GM18498 (cell line): ENCODE measurements around the gene FLAD1.

ENCODE experiments used
- ATAC-seq: cut with Tn5 transposase; IDR thresholded peaks from one replicate; pipeline ENCODE4 v1.9.1; 2021; ENCODE audit warnings: mild to moderate bottlenecking, moderate library complexity; ENCODE audit not compliant: unreplicated experiment

Gene FLAD1

DNA sequence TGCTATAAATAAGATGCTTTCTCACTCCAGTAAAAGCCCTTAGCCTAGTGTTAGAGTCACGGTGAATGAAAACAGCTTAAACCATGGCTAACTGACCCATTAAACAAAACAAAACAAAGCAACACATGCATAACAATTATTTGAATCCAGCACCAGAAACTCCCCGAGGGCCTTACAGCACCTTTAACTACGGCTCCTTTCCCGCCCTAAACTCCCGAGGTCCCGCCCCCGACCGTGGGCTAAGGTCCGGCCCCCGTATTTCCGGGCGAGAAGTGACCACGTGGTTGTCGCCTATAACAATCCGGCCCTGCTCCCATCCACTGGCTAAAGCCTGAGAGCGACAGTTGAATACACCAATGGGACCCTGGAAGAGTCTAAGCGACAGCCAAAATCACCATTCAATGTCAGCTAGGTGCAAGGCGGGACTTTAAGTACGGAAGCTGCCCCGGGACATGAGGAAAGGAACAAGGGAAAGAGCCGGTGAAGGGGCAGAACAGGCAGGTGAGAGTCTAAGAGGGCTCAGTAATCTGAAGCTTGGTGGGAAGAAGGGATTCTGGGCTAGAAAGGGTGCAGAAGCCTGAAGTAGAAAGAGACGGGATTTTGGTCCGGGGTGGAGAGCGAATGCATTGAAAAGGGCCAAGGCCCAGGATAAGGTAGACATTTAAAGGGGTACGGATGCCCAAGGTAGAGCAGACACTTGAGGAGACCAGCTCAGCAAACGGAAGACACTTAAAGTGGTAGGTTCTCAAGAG lies at the start of gene FLAD1:
Gene FLAD1, plus strand, starts transcription at position 448 of the 752 bp plus-strand sequence. CDS start 351 bp downstream, outside the sequence.
- ATAC-seq: peak; percentile 97

GRCh38 chr1:154934358-154934948 lies 48.7 kb upstream of the FLAD1 start:
- no peak for ATAC-seq

GRCh38 chr1:154935749-154936554 lies 47.2 kb upstream of the FLAD1 start:
- ATAC-seq: no peak

DNA sequence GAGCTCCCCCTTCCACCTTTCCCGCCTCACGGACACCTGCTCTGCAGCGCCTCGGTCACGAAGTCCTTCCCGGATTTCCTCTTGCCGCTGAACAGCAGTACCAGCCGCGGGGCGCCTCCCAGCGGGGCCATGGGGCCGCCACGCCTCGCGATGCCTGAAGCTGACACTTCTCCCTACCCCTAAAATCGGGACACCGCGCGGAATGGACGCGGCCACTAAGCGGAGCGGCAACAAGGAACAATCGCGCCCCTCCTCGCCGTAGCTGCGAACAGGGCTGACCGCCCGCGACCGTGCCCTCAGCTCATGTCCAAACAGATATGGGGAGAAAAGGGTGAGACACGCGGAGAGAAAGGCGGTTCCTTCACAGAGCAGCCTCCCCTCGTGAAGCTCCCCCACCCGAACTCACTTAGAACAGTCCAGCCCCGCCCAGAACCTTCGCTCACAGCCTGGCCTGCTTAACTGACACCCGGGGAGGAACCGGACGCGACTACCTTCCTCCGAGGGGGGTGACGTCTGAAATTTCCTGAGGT lies 46.5 kb upstream of the FLAD1 start, which contains the start of gene PMVK:
Gene PMVK, minus strand, starts transcription at position 165 of the 530 bp plus-strand sequence. Its CDS starts 34 bp downstream, at position 131.
- peak; percentile 83 for ATAC-seq

- ATAC-seq: peak; percentile 63
These were observed 45.8 kb upstream of the FLAD1 start for GRCh38 chr1:154937085-154937987.

DNA sequence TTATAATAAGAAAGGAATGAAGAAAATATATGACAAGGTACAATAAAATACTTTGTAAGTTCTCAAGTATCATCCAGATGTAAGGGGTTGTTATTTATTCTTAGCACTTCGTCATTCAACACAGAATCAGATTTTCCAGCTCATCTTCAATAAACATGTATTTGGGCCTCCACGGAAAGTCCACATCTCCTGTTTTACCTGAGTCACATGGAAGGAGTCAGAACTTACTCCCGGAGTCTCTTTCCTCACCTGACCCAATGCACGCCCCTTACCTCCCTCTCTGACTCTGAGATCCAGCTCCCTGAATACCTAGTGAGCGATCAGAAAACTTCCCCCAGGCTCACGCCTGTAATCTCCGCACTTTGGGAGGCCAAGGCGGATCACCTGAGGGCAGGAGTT lies 45.2 kb upstream of the FLAD1 start:
- ATAC-seq: no peak

DNA sequence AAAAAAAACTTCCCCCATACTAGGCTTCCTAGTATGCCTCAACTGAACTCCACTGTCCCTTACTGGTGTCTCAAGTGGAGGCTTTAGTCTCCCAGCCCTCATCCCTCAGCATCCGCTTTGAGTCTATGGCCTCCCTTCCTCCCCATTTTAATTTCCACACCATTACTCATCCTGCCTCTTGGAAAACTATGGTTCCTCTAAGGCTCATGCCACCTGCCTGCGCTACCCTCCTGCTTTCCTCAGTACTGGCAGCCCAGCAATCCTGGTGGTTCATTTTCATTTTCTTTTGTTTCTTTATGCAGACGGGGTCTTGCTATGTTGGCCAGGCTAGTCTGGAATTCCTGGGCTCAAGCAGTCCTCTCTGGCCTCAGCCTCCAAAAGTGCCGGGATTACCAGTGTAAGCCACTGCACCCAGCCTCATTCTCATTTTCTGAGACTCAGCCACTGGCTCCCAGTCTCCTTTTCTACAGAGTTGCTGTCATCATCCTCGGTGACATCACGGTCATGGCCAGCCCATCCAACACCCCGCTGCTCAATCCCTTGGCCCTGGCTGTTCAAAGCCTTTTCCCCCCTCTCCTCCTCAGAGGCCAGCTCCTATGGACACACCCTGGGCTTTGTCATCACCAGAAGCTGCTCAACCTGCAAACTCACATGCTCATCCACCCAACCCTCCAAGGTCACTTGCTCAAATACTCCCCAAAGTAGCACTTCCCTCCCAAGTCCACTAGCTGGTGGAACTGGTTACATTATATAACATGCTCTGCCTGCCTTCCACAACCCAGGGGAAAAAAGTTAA lies 44.3 kb upstream of the FLAD1 start:
- ATAC-seq: no peak

DNA sequence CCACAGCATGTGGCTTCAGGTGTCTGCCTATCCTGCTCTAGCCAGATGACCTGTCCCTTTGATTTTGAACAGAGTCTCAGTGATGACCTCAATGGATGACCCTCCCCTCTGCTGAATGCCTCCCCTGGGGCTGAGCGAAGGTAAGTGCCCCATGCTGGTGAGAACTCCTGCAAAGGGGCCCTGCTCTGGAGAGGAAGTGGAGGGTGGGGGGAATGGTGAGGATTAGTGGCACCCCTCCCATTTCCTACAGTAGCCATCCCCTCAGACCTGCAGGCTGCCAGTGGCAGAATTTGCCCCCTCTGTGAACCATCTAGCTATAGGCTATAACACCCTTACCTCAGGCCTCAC lies 43.0 kb upstream of the FLAD1 start:
- no peak for ATAC-seq

- no peak for ATAC-seq
These were observed 42.4 kb upstream of the FLAD1 start for GRCh38 chr1:154940651-154941194.

DNA sequence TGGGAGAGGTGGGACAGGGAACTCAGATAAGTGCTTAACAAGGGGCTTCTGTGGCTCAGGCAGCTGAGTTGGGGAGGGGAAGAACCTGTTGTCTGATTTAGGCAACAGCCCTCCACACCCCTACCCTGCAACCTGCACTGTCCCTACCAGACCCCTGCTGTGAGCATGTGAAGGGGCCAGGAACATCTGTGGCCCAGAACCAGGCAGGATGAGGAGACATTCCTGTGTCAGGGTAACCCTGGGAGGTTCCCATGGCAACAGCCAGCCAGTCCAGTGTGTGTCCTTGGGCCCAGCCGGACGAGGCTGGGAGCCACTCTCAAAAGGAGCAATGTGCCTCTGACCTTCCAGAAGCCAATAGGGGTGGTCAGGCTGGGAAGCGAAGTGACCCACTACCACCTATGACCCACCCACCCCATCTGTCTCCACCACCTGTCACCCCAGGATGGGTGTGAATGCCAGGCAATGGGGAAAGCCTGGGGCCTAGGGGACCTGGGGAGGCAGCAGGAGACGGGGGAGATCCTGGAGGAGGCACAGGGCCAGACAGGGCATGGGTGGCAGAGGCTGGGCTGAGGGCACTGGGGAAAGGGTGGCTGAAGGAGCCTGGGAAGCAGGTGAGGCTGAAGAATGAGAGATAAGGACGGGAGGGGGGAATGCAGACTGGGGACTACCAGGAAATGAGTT lies 41.7 kb upstream of the FLAD1 start:
- no peak for ATAC-seq

- no peak for ATAC-seq
These were observed 39.3 kb upstream of the FLAD1 start for GRCh38 chr1:154943649-154944400.

DNA sequence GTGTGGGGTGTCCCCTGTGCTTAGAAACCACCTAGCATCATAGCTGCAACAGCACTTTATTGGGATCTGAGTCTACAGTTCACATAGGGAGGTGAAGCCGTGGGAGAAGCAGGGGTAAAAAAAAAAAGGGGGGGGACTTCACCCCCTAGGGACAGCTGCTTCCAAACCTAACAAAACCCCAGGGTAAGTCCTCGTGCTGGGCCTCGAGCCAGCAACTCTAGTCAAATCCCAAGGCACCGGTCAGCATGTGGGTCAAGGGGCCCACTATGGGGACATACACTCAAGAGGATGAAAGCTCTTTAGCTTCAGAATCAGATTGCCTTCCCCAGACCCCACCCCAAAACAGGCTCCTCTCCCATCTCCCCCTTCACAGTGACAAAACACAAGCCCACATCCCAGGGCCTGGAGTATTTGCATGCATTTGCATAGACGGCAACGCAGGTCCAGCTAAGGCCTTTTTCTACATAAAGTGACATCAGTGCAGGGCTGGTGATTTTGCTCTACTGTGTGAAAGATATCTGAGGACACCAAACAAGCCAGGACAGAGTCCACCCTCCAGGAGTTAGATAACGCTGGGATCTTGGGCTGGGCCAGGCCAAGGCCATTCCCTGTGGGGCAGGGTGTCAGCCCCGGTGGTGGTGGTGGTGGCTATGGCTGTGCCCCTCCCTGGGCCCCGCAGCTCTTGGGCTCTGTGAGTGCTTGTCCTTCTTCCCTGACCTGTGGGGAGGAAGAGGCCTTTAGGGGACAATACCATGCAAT lies 38.6 kb upstream of the FLAD1 start:
- no peak for ATAC-seq

- ATAC-seq: no peak
These were observed 37.8 kb upstream of the FLAD1 start for GRCh38 chr1:154945160-154945961.

DNA sequence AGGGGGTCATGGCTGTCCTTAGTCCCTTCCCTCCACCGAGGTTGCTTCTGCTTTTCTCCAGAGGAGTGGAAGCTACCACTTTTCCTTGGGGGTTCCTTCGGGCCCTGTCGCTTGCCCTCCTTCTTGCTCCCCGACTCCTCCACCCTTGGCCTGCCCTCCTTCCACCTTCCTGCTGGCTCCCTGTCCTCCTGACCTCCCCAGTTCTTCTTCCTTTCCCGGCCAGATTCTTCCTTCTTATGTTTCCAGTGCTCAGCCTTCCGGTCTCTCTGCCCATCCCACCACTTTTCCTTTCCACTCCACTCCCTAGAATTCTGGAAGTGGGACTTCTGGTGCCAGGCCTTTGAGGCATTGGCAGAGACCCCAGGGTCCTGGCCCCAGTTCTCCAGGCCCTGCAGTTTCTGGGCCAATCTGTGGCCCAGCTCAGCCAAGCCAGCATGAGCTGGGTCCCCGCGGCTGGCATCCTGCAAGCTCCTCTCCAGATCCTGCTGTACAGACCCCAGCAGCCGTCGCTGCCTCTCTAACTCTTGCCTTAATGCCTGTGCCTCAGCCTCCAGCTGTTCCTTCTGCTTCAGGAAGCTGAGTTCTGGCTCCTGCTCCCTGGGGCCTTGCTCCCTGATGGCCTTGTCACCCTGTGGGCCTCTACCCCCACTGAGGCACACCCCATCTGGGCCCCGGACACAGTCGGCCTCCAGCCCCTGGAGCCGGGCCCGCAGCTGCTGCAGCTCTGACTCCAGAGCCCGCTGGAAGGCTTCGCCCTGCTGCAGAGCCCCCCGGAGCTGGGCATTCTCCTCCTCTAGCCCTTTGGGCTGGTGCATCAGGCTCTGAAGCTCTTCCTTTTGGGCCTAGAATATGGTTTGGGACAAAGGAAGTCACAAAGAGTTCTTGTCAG lies 36.9 kb upstream of the FLAD1 start:
- no peak for ATAC-seq

DNA sequence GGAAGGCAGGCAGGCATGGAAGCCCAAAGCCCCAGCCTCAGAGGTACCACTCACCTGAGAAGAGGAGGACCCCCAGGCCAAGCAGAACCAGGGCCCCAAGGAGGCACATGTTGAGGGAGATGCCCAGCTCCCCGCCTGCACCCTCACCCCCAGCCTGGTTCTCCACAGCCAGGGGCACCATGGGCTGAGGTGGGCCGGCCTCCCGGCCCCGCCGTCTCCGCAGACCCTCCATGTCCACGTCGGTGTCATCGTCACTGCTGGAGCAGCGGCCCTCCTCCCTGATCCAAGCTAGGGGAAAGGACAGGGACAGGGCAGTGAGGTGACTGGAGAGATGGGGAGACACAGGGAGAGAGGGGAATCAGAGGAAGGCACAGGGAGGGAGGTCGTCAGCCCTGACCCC lies 35.1 kb upstream of the FLAD1 start:
- no peak for ATAC-seq
